Activated T-helper 9 cell treated with anti-CD3 and anti-CD28 coated beads, Interleukin-2, amount 50 U/mL, for 16 hours (primary cell): ENCODE data around the gene LIN28A.

Source experiments
- DNase-seq: peaks from one replicate; pipeline ENCODE4 v3.0.0-alpha.2; 2020; ENCODE audit warnings: low read depth

The LIN28A gene

GRCh38 chr1:26388791-26389445 is 21.7 kb upstream of the LIN28A start:
- no peak for DNase-seq

GRCh38 chr1:26389604-26390247 is 20.9 kb upstream of the LIN28A start:
- DNase-seq: no peak

GRCh38 chr1:26391450-26391849 is 19.2 kb upstream of the LIN28A start:
- DNase-seq: no peak

GRCh38 chr1:26395754-26396153 is 14.9 kb upstream of the LIN28A start:
- no peak for DNase-seq

- DNase-seq: no peak
These were observed 11.6 kb upstream of the LIN28A start for GRCh38 chr1:26399034-26399433.

GRCh38 chr1:26401891-26402290 is 8.7 kb upstream of the LIN28A start:
- DNase-seq: no peak

GRCh38 chr1:26403656-26404055 is 7.0 kb upstream of the LIN28A start:
- DNase-seq: no peak

GRCh38 chr1:26404641-26405040 is 6.0 kb upstream of the LIN28A start:
- DNase-seq: no peak

- no peak for DNase-seq
These were observed 5.2 kb upstream of the LIN28A start for GRCh38 chr1:26405281-26405915.

GRCh38 chr1:26408604-26409003 is 2.0 kb upstream of the LIN28A start:
- peak; percentile 58 for DNase-seq

- DNase-seq: no peak
These were observed 1.3 kb upstream of the LIN28A start for GRCh38 chr1:26409191-26409807.

GRCh38 chr1:26411624-26412074 is 1.0 kb downstream of the LIN28A start:
- no peak for DNase-seq

- DNase-seq: no peak
These were observed 1.7 kb downstream of the LIN28A start for GRCh38 chr1:26412180-26412840.

GRCh38 chr1:26413031-26413430 is 2.4 kb downstream of the LIN28A start:
- no peak for DNase-seq

GRCh38 chr1:26417111-26417759 is 6.6 kb downstream of the LIN28A start:
- DNase-seq: peak; percentile 76

- no peak for DNase-seq
These were observed 8.3 kb downstream of the LIN28A start for GRCh38 chr1:26418865-26419349.

GRCh38 chr1:26419494-26419893 is 8.9 kb downstream of the LIN28A start:
- no peak for DNase-seq

- no peak for DNase-seq
These were observed 19.1 kb downstream of the LIN28A start for GRCh38 chr1:26429721-26430120.

- DNase-seq: peak; percentile 96
These were observed 21.5 kb downstream of the LIN28A start, which contains the start of gene DHDDS for GRCh38 chr1:26431979-26432695. TSS of gene DHDDS (plus strand) at chr1:26432321. CDS start at chr1:26432946, 625 bp downstream.

GRCh38 chr1:26432793-26433192 is 22.2 kb downstream of the LIN28A start:
- DNase-seq: no peak
